GM12891 (cell line): Measurements from ENCODE around the gene IRF9.

Experiments
- DNase-seq: peaks from one replicate; pipeline ENCODE4 v3.0.0; 2011; ENCODE audit warnings: low spot score; ENCODE audit not compliant: insufficient read length
- FAIRE-seq: peaks from 2 replicates; lab custom pipeline; 2011; peaks lifted over from hg19 to GRCh38; lab: Jason Lieb, UNC
- PAX5 ChIP-seq: IDR thresholded peaks from 2 replicates; pipeline ENCODE4 v1.6.1; 2011; ENCODE audit warnings: low read length, moderate library complexity, mild to moderate bottlenecking; ENCODE audit not compliant: insufficient read depth, severe bottlenecking
- POLR2A ChIP-seq: IDR thresholded peaks from 2 replicates; pipeline ENCODE4 v1.6.1; 2011; ENCODE audit warnings: low read depth, low read length, control low read depth
- POLR2AphosphoS5 ChIP-seq: IDR thresholded peaks from 2 replicates; pipeline ENCODE4 v1.6.1; 2011; ENCODE audit warnings: low read depth, low read length, control low read depth
- POU2F2 ChIP-seq: IDR thresholded peaks from 2 replicates; pipeline ENCODE4 v1.6.1; 2011; ENCODE audit warnings: low read depth, mild to moderate bottlenecking, control low read depth, low read length, moderate library complexity
- SPI1 ChIP-seq: IDR thresholded peaks from 2 replicates; pipeline ENCODE4 v1.6.1; 2011; ENCODE audit warnings: low read depth, low read length, control low read depth
- TAF1 ChIP-seq: IDR thresholded peaks from 2 replicates; pipeline ENCODE4 v1.6.1; 2011; ENCODE audit warnings: low read depth, low read length, control low read depth

Gene IRF9

GRCh38 chr14:24215495-24216344 is 54.7 kb downstream of the IRF9 start, which contains the start of gene MDP1:
Gene MDP1 (minus strand): TSS chr14:24216066. CDS start chr14:24215955, 111 bp downstream.
- DNase-seq (peak; percentile 69), FAIRE-seq (peak; percentile 97)
- TF ChIP-seq POLR2A, result peak; percentile 78
- TF ChIP-seq PAX5, result no peak
- peak; percentile 77 for TF ChIP-seq TAF1
- peak; percentile 42; the same call in 1 of the 2 replicates for TF ChIP-seq POU2F2
- TF ChIP-seq SPI1, result peak; percentile 27; the same call in 1 of the 2 replicates
- peak; percentile 82; the same call in 1 of the 2 replicates for TF ChIP-seq POLR2AphosphoS5
